ENCODE measurements around the gene OR5AP2.
"Not testable (repeated sequence)": the region's sequence is repeated elsewhere in the genome, so short reads cannot be mapped to it uniquely, and the experiment has no call there.

The OR5AP2 gene

DNA sequence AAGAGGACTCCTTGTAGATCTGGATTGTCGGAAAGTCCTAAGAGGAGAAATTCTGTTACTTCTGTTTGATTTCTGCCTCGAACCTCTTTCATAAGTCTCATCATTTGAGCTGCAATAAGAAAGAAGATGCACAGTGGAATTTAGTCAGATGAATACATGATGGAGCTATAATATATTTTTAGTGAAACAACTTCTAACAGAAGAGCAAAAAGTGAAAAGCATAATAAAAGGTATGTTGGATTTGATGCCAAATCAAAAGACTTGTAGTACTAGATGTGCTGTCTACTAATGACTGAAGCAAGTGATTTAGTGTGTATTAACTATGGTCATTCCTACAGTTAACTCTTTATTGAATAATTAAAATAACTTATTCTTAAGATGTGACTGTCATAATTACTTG is at the start of gene OR5AP2:
TSS of gene OR5AP2 (minus strand) at position 101 of the 400 bp plus-strand sequence. CDS start at position 101, 0 bp downstream.
- DNase-seq = no peak

DNA sequence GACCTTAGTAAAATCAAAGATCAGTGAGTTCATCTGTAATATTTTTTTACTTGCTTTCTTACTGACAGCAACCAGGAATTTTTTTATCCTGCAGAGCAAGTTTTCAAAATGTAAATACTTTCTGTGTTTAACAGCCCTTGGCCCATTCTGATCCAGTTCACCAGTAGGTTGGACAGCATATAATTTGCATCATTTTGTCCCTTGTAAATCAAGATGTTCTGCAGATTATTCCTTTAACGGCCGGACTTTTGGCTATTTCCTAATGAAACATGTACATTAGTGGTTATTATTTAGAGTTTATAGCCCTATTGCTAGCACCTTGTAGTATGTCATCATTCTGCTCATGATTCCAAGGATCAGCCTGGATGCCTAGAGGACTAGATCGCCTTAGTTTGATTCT is 48.9 kb upstream of the OR5AP2 start:
- DNase-seq = not testable (repeated sequence)

DNA sequence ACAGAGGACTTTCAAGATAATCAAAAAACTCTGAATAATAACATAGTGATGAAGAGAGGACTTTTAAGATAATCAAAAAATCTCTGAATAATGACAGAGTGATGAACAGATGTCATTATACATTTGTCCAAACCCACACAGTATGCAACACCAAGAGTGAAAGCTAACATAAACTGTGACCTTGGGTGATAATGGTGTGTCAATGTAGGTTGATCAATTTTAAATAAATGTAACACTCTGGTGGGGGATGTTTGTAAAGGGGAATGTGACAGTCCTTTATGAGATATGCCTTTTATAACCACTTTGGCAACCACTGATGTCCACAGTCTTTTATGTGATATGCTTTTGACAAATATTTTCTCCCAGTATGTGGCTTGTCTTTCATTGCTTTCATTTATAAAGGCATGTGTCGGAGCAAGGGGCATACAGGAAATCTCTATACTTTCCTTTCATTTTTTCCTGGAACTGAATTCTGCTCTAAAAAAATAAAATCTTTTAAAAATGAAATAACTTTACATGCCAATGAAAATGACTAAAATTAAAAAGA is 46.4 kb upstream of the OR5AP2 start:
- DNase-seq = no peak

DNA sequence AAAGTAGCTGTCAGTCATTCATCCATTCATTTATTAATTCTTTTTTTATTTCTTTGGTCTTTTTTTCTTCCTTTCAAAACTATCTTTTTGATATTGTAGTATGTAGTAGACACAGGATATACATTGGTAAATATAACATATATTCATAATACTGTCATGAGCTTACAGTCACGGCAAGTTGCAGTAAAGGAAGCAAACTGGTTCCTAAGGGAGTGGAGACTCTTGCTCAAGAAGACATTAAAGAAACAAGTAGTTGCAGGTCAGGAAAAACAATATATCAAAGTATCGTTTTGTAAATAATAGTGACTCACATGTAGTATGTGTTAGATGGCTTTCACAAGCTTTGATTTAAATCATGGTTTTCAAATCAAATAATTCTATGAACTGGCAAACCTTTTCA is 28.7 kb upstream of the OR5AP2 start:
- no peak for DNase-seq

DNA sequence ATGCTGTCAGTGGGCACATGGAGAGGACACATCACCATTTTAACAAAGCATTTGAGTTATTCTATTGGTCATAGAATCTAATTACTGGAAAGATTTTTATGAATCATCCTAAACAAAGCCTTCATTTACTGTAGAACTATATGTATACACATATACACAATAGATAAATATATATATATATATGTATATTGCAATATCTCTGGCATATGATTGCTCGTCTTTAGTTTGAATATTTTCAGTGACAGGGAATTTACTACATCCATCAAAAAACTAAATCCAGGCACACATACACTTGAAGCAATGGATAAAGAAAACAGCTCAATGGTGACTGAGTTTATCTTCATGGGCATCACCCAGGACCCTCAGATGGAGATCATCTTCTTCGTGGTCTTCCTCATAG is 21.1 kb upstream of the OR5AP2 start, which contains the start of gene OR5AR1:
TSS of gene OR5AR1 (plus strand) at position 301 of the 400 bp plus-strand sequence. CDS start at position 301, 0 bp downstream.
- no peak for DNase-seq

DNA sequence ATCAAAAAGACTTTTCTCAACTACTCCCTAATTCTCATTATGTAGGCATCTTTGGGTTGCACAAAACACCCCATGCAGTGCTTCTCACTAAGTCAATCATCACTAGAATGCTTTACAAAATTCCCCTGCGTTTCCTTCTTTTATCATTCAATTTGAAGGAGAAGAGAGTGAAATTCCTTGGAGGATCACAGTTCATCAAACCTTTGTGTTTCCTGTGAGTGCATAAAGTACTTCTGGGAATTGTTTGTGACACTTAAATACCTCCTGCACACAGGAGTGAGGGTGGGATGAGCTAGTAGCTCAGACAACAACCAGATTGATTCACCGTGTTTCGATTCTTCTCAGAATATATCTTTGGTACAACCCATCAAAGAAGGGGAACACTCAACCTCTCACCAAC is 17.5 kb upstream of the OR5AP2 start:
- no peak for DNase-seq

DNA sequence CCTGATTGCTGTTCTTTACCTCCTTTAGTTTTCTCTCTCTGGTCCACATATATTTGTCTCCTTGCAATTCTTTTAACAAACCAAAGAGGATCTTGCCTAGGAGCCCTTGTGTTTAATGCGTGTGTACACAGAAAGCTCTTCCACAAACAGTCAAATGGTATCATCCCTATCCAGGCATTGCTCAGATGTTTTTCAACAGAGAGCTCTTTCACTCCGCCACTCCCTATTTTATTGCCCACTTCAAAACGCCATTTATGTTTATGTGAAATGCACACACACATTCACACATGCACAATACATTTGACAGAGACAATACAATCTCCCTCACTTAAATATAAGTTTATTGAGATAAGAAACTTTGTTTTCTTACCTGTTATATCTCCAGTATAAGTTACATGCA is 4.7 kb downstream of the OR5AP2 start:
- DNase-seq = no peak

DNA sequence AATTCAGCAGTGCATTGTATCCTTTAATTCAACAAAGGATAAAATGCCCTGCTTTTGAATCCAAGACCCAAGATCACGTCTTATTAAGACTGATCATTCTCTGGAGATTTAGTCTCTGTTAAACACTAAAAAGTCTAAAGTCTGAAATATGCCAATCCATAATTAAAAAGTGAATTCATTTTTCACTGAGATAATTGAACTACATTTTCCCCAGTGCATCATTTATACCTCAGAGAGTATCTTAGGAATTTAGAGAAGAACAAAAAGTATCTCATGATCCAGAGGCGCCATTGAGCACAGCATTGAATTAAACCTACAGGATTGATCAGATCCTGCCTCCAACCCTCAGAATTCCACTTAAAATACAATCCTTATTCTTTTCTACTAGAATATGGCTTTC is 5.4 kb downstream of the OR5AP2 start:
- DNase-seq = no peak

DNA sequence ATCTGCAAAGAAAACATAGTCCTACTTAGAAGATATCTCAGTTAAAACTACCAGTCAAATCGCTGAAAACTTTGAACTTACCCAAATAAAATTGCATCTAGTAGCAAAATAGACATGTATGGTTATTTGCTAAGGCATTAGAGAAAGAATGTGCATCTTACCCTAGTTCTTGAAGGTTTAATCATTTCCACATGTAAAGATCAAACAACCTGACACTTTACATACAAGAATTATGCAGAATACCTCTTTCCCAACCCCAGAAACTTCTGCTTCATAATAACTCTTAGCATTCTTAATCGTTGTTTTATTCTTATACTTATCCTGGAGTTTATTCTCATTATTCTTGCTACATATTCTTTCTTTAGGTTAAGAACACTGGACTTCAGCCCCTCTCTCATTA is 9.9 kb downstream of the OR5AP2 start:
- no peak for DNase-seq

DNA sequence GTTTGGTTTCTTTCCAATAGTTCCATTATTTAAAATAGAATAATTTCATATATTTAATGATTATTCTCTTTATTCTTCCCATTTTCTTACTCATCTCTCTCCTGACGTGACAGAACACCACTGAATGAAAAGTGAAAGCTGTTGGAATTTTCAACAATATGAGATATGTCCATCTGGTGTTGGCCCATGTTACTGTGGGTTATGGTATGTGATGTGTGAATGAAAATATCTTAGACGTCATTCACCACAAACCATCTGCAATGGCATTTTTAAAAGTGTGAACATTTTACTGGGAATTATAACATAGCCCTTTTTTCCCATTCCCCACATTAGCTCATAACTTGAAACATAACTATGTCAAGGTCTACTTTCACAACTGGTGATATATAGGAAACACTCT is 16.3 kb downstream of the OR5AP2 start:
- DNase-seq = no peak

DNA sequence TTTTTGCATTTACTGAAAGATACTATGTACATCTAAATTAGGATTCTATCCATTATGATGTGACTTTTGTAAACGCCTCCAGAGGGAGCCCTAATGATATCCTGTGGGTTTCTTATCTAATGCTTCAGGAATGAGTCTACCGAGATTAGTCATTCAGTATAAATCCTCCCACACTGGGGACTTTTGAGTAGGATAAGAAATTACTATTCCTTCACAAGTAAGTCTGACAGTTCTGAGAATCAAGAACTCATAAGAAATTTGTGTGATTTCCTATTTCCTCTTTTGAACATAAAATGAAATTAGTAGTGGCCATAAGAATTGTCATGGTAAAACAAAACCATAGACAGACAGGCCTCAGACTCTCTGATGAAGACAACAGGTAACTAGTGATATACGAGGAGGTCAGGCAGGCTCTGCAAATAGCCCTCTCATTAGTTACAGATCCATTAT is 17.6 kb downstream of the OR5AP2 start:
- peak; percentile 1 for DNase-seq

DNA sequence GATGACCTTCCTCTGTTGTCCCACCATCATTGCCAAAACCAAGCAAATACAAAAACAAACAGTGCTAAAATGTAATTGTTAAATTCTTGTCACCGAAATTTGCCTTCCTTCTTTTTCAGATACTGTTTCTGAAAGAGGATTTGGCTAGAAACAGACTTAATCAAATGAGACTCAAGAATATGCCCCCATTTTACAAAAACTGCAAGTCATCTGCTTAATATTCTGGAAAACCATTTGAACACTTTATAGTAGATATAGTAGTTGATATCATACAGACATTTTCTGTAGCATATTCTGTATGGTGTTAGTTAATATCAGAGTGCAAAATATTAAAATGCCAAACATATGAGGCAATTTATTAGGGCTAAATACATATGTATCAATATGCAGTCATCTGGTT is 31.1 kb downstream of the OR5AP2 start:
- no peak for DNase-seq

DNA sequence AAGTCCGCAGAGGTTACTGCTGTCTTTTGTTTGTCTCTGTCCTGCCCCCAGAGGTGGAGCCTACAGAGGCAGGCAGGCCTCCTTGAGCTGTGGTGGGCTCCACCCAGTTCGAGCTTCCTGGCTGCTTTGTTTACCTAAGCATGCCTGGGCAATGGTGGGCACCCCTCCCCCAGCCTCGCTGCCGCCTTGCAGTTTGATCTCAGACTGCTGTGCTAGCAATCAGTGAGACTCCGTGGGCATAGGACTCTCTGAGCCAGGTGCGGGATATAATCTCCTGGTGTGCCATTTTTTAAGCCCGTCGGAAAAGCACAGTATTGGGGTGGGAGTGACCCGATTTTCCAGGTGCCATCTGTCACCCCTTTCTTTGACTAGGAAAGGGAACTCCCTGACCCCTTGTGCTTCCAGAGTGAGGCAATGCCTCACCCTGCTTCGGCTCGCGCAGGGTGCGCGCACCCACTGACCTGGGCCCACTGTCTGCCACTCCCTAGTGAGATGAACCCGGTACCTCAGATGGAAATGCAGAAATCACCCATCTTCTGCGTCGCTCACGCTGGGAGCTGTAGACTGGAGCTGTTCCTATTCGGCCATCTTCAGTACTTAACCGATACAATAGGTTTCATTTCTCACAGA is 50.0 kb downstream of the OR5AP2 start:
- DNase-seq = not testable (repeated sequence)
